CD4-positive, alpha-beta T cell treated with Interleukin-15 for 4 hours (primary cell): Measurements from ENCODE around the gene SRRT.
"Not testable (repeated sequence)": the region's sequence is repeated elsewhere in the genome, so short reads cannot be mapped to it uniquely, and the experiment has no call there.

Experiments used
- DNase-seq: peaks from one replicate; pipeline ENCODE4 v3.0.0-alpha.2; 2020; ENCODE audit warnings: low spot score

SRRT gene

GRCh38 chr7:100933734-100934133, 58.8 kb downstream of the SRRT start:
- no peak for DNase-seq

GRCh38 chr7:100935381-100935780, 60.5 kb downstream of the SRRT start:
- not testable (repeated sequence) for DNase-seq

GRCh38 chr7:100936167-100936566, 61.3 kb downstream of the SRRT start:
- DNase-seq: not testable (repeated sequence)
